GM19025 (cell line): Measurements from ENCODE around the gene KRT17.
"Not testable (repeated sequence)": the region's sequence is repeated elsewhere in the genome, so short reads cannot be mapped to it uniquely, and the experiment has no call there.

ENCODE experiments used
- ATAC-seq: cut with Tn5 transposase; IDR thresholded peaks from one replicate; pipeline ENCODE4 v1.9.1; 2021; ENCODE audit warnings: mild to moderate bottlenecking, low read depth, moderate library complexity; ENCODE audit not compliant: unreplicated experiment

KRT17 gene

DNA sequence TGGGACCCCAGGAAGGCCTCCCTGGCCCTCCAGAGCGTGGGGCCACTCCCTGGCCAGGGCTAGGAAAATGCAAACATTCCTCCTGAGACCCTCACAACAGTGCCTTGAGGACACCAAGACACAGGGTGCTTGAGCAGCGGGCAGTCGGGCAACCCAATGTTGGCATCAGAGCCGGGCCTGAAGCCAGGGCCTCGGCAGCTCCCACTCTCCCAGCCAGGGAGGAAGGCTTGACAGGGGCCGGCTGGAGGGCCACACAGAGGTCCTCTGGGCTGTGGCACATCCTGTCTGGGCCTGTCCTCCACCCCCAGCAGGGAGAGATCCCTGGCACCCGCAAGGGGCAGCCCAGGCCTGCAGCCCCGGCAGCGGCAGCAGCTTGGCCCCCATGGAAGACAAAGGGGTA is 12.3 kb upstream of the KRT17 start:
- no peak for ATAC-seq

DNA sequence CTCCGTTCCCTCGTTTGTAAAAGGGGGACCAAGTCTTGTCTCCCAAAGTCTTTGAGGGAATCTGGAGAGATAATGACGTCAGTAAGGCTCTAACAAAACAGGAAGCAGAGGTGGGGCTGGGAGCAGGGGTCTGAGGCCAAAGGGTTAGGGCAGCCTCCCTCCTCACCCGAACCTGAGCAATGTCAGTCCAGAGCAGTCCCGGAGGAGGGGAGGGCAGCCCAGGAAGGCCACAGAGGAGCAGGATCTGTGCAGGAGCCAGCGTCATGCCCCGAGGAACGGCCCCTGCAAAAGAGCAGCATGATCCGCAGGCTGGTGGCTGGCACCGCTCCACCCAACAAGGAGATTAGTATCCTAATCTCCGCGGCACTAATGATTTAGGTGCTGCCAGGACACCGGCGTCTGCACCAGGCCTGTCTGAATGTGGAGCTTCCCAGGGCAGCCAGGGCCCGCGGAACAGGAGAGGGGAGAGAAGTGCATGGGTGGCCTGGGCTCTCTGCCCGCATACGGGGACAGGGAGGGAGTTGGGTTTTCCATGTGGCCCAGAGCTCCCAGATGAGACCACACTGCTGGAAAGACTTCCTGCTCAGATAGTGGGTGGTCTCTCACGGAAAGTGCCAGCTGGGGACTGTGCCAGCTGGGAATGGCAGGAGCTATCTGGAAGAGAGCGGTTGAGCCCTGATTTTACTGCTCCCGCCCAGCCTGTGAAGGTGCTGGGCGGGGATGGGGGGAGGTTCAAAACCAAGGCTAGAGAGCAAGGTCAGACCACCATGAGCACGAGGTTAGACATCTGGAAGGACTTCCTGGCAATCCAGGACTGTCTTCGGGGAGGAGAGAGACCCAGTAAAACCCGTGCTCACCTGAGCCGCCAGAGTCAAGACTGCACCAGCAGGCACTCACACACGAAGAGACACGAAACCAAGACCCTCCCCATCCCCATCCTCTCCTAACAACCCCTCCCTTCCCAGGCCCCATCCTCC is 11.0 kb upstream of the KRT17 start:
- no peak for ATAC-seq

DNA sequence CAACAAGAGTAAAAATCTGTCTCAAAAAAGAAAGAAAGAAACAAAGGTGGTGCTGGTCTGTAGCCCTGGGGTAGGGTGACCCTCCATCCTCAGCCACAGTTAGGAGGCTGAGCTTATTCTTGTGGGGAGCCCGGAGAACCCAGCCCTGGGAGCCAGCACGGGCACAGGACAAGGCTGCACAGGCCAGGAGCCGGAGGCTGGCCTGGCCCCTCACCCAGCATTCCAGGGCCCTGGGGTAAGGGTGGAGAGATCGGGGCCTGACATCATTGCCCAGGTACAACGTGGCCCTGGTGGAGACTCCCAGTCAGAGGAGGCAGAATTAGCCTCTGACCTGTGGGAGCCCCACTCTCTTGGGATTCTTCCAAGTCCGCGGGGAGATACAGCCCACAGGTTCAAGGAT is 10.3 kb upstream of the KRT17 start:
- ATAC-seq: no peak

DNA sequence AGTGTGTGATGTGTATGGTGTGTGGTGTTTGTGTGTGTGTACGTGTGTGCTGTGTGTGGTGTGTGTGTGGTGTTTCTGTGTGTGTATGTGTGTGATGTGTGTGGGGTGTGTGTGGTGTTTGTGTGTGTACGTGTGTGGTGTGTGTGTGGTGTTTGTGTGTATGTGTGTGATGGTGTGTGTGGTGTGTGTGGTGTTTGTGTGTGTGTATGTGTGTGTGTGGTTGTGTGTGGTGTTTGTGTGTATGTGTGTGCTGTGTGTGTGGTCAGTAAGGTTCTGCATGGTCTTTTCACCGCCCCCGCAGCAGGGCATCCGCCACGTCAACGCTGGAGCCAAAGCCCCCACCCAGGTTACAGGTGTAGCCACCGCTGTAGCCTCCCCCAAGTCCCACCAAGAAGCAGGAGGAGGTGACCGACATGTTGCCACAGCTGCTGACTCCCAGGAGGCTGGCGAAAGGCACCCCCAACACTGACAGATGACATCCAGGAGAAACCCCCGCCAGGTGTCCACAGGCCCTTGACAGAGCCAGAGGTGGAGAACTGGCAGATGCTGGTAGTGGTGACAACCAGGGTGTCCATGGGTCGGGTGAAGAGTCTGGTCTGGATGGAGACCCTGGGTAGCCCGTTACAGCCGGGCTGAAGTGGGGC is 9.3 kb upstream of the KRT17 start:
- ATAC-seq: no peak

DNA sequence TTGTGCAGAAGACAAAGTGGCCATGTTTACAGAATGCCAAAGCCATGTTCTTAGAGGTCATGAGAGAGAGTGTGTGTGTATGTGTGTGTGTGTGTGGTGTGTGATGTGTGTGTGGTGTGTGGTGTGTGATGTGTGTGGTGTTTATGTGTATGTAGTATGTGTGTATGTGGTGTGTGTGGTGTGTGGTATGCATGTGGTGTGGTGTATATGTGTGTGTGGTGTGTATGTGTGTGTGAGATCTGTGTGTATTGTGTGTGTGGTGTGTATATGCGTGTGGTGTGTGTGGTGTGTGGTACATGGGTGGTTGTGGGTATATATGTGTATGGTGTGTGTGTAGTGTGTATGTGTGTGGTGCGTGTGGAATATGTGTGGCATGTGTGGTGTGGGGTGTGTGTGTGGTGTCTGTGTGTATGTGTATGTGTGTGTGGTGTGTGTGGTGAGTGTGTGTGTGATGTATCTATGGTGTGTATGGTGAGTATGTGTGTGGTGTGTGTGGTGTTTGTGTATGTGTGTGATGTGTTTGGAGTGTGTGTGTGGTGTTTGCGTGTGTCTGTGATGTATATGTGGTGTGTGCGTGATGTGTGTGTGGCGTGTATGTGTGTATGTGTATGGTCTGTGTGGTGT is 8.2 kb upstream of the KRT17 start:
- ATAC-seq: no peak

DNA sequence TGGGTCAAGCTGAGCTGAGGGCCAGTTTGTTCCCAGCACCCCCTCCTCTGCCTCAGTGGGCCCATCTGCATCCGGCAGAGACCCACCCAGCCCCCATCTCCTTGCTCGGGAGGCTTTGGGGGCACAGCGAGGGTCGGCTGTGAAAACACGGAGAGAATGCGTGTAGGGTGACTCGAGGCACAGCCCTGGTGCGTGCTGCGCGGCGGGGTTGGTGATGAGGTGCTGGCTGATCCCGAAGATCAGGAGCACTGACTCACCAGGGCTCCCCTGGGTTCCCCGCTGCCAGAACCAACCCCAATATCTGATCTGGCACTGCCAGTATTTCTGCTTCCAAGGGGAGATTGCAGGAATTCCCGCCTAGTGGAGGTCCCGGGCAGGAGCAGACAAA is 7.5 kb upstream of the KRT17 start:
- no peak for ATAC-seq

DNA sequence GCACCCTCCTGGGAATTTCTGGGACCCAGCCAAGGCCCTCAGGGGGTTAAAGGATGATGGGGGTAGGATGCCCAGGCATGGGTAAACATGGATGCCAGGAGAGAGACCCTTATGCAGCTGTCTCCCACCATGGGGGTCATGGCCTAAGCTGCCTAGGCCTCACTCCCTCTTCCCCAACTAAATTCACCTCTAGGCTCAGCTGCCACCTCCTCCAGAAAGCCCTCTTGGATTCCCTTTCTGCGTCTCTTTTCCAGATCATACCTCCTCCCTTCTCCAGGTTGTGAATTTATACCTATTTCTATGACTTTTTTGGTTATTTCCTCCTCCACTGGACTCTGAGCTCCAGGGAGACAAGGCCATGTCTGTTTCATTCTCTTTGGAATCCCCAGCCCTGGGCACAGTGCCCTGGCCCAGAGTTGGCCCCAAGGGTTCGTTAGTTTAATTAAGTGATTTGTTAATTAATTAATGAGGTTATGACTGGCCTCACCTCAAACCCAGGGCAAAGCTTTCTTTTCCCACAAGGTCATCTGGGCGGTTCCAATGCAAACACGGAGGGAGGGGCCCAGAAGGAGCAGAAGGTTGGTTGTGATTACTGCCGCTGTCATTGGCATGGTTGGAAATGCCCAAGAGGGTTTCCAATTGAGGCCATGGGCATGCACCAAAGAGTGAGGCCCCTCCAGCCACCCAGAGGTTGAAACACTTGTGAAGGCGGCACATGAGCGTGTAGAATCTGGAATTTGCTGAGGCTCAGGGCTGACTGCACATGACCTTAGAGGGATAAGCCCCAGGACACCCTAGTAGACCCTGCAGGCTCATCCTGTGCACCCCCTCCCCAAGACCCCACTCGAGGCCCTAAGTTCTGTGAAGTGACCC is 6.9 kb upstream of the KRT17 start:
- ATAC-seq: no peak

DNA sequence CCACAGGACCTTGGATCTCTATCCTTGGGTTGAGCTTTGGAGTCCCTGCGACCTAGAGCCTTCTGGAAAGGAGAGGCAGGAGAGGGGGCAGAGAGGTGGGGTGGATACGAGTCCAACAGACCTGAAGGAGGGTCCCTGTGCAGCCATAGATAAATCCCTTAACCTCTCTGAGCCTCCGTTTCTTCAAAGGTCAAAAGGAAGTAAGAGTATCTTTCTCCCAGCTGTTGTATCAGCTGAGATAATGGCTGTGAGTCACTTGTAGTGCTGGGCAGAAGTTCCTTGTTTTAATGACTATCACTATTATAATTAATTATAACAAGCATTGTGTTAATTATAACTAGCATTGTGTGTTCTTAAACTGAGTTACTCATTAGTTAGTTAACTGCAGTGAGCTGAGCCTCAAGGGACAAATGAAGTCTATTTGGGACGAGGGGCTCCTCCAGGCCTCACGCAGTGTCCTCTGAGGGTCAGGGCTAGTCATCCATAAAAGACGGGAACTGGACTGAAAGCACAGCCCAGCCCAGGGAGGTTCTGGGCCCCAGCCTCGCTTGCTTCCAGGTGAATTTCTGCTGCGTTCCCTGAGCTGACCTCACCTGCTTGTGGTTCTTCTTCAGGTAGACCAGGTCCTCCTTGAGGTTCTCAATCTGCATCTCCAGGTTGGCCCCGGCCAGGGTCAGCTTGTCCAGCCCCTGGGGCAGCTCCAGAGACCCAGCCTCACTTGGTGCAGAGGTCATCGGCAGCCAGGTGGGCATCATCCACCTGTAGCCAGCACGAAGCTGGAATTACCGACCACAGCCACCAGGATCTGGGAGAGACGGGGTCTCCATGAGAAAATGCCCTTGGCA is 5.7 kb upstream of the KRT17 start:
- ATAC-seq: no peak

DNA sequence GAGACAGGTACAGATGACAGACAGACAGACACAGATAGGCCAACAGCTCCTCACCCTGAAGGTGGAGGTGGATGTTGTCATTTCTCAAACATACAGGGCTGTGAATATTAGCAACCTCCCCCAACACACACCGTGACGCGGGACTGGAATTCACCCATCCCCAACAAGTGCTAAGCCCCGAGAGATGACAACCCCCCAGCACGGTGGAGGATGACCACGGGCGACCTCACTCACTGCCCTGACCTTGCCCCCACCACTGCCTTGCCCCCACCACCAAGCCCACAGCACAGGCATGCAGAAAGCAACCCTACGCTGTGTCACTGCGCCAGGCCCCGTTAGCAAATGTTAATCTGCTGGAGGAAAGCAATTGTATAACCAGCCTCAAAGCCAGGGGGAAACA is 4.9 kb upstream of the KRT17 start:
- ATAC-seq: no peak

DNA sequence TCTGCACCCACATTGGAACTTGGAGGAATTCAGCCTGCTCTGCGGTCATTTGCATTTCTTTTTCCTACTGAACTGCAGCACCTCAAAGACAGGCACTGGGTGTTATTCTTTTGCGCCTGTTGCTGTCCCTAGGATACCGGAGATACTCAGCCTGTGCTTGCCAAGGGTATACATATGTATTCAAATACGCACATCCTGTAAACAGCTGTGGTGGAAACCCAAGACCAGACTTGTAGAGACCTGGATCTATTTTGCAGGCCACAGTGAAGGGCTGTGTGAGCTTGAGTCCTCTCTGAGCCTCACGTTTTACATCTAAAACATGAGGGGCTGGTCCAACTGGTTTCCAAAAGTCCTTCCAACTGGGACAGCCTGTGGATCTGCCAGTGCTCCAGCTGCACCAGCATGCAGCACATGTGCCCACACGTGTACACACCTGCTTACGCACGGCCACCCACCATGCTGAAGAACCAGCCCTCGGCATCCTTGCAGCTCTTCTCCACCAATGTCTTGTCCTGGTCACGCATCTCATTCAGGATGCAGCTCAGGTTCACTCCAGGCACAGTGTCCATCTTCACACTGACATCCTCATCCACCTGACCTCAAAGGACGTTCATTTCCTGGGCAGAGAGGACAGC is 4.4 kb upstream of the KRT17 start:
- ATAC-seq: not testable (repeated sequence)

DNA sequence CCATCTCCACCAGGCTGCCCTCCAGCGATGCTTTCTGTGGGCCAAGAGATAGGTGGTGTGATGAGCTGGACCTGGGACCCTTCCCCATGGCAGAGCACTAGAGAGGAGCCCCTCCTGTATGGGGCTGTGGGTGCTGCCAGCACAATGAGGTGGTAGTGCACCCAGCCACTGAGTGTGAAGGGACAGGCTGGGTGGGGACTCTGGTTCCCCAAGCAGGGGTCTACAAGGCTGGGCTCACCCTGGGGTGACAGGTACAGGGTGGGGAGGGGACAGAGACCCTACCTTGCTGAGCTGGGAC is 3.6 kb upstream of the KRT17 start:
- ATAC-seq: not testable (repeated sequence)

DNA sequence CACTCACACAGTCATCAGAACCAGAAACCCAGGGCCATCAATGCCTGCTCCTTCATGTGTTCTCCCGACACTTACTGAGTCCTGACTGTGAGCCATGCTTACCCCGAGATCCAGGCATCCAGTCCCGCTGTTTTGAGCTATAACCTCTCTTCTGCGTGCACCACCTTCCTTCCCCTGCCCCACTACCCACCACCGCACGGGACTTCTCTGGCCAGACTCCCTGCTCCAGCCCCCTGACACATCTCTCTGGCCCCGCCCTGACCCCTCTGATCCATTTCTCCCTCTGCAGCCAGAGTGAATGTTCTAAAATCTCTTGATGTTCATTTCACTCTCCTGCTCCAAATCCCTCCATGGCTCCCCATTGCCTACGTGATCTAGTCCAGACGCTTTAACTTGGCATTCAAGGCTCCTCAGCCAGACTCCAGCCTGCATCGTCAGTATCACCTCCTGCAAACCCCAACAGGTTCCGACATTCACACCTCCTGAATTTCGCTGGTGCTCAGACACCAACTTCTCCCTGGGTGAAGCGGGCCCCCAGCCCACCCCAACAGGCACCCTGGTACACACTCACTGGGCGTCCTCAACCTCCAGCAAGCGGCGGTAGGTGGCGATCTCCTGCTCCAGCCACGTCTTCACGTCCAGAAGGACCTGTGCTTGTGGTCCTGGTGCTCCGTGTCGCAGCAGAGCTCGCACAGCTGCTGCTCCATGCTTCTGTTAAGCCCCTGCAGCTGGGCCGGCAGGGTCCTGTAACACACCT is 3.1 kb upstream of the KRT17 start:
- ATAC-seq: no peak

DNA sequence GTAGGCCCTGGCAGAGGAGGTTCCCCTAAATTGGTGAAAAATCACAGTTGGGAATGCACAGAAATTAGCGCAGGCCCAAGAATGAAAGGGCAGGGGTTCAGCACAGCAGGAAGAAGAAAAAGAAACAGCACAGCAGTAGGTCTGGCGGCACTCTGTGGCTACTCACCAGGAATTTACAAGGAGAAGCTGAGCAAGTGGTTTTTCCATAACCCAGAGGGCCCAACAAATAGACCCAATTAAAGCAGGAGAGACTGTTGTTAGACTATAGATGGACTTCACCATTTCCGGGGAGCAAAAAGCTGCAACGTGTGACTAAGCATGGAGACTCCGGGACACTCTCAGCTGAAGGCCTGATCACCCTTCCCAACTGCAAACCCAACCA is 2.5 kb upstream of the KRT17 start:
- ATAC-seq: not testable (repeated sequence)

DNA sequence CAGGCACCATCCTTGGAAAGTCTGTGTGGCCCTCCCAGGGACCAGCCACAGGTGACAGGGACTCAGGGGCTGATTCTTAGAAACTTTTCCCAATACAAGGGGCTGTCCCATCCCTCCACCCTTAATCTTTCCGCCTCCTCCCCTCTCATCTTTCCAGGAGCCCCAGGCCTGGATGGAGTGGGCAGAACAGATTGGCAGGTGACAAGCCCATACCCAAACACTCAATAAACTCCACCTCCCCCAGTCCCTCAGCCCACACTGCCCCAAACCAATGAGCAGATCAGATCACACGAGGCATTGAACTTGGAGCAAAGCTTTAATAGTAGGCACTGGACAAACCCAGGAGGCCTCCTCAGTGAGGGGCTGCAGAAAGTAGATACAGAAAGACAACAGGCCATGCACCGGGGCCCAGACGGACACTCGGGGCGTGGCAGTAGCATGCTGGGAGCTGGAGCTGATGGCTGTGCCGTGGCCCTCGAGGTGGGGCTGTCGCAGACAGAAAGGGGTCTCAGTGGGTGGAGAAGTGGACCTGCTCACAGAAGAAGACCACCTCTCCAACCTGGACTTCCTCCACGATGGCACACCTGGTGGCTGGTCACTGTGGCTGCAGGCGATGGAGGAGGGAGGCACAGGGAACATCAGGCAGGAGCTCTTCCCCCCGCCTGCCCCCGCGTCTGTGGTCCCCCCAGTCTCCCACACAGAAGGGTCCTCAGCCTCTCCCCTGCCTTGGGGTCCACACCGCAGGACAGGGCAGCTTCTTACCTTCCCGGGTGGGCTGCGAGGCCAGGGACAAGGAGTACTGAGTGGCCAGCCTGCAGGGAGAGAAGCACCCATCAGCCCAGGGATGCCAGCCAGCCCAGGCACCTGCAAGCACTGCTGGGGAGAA is 1.9 kb upstream of the KRT17 start:
- not testable (repeated sequence) for ATAC-seq

DNA sequence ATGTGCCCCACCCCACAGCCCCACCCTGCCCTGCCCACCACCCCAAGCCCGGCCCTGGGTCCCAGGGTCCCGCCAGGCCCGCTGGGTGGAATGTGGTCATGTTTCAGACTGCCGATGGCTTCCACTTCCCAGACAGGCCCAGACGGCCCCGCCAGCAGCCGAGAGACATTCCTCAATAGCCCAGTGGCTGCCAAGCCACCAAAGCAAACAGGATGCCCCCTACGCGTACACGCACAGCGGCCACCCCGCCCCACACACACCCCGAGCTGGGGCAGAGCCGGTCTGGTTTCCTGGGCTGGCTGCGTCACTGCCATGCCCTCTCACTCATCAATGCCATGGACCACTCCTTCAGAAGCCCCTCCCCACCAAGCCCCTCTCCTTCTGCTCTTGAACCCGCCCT is 1.2 kb upstream of the KRT17 start:
- ATAC-seq: no peak

DNA sequence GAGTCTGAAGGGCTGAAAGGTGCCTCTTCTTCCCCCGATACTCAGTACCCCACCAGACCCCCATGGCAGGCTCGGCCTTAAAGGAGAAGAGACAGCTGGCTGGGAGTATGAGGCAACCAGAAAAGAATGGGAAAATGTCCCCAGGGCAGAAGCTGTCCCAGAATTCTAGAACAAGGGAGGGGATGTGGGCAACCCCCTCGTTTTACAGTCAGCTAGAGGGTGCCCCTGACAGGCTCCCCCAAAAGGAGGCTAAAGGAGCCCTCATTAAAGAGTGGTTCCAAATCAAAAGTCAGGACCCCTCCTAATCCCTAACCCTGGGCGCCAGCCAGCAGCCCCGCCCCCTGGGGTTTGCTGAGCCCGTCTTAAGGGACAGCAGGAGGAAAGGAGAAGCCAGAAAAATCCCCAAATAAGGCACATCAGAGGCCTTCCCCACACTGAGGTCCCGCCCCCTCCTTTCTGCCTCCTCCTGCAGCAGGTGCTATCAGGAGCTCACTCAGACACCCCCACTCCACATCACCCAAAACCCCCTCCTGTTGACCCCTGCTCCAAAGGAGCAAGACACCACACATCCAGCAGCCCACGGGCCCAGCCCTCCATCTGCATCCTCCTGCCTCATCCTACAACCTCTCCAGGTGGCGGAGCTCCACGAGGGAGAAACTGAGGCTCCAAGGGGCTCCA is 1.1 kb downstream of the KRT17 start:
- ATAC-seq: not testable (repeated sequence)
